GM13976 (cell line): ENCODE results near the gene GRIA4.

Experiments
- DNase-seq: peaks from one replicate; pipeline ENCODE4 v3.0.0; 2012; ENCODE audit warnings: low spot score
- CTCF ChIP-seq: IDR thresholded peaks from 2 replicates; pipeline ENCODE4 v1.5.1; 2012; ENCODE audit warnings: borderline replicate concordance, mild to moderate bottlenecking; ENCODE audit not compliant: insufficient read depth; ENCODE audit errors: extremely low read depth, missing control alignments, control extremely low read depth
- in situ Hi-C: fragments of 300-500 bp; cut with MboI; formaldehyde crosslinking; loops from one replicate; pipeline ENCODE4 v1.12.0; 2022; ENCODE audit warnings: low sequenced_read_pairs, mixed read lengths, inconsistent platforms; ENCODE audit not compliant: unreplicated experiment

GRIA4 gene

DNA sequence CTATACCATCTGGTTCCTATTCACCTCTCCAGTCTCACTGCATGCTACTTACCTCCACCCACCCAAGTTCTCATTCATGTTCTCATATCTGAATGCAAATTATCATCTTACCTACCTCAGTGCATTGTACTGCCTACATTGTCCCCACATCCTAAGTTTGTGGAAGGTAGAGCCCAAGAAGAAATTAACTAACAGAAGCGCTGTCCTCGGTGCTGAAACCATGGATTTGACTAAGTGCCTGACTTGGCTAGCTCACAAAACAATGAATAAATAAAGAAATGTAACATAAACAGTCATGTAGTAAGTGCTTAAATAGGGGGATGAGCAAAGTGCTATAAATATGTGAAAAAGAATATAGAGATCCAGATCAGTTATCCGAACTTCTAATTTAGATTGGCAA, 63.2 kb downstream of the GRIA4 start:
- in situ Hi-C loops = no loop called here
- no peak for DNase-seq
- TF ChIP-seq CTCF = no peak

GRCh38 chr11:105689631-105690030, 79.8 kb downstream of the GRIA4 start:
- DNase-seq = no peak
- no peak for TF ChIP-seq CTCF
- in situ Hi-C loops = no loop called here

GRCh38 chr11:105690467-105690866, 80.6 kb downstream of the GRIA4 start:
- in situ Hi-C loops = no loop called here
- no peak for TF ChIP-seq CTCF
- DNase-seq = no peak

DNA sequence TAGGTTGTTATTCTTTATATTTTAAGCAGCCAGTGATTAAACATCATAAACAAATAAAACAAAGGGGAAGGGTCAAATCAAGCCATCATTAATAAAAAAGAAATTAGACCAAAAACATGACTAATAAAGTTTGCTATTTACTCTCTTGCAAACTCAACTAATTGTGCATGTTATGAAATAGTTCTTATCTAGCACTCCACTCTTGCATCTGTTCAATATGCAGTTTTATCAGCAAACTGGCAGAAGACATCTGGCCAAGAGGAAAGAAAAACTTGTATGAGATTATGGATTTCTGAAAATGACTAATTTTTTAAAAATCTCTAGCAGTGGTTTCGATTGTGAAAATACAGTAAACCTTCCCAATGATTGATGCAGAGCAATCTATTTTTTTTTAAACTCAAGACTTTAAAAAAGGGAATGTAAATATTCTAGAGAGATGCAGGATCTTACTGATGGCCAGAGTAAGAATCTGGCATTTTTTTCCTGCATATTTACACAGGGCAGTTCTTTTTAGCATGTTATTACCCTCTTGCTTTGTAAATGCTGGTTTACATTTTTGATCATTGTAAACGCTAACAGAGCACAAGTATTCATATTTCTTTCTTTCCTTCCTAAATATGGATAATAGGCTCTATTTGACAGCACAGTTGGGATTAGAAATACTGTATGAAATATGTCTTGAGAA, 83.3 kb downstream of the GRIA4 start:
- DNase-seq = no peak
- in situ Hi-C loops = no loop called here

DNA sequence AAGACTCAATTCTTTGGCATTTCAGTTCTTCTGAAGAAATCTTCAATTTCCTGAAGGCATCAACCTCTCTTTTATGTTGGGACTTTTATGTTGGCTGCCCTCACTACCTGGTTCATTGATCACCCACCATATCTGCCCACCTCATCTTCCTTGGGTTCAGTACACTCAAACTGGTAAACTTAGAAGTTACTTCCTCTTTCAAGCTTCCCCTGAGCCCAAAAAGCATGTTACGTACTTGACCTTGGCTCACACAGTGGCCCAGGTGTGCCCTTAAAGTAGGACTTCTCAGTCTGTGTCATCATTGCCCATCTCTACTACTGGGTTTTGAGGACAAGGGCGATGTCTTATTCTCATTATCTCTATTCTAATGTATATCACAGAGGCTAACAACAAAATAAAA, 86.1 kb downstream of the GRIA4 start:
- DNase-seq = no peak
- TF ChIP-seq CTCF = no peak
- in situ Hi-C loops = no loop called here

More for the DNA sequence above, 83.3 kb downstream of the GRIA4 start:
- TF ChIP-seq CTCF = no peak

DNA sequence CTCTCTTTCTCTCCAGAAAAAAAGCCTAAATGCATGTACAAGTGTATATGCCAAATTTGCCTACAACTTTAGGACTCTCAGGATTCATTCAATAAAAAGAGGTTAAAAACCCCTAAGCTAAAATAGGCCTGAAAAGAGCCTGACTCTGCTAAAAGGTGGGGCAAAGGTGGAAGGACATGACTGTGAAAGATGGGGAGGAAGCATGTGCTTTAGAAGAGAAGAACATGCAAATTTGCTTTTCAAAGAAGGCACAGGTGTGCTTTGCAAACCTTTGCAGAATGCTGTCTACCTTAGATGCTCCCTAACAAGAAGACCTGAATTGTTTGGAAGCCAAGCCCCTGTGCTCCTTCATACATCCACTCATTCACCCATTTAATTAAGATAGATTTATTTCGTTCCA, 87.4 kb downstream of the GRIA4 start:
- no peak for TF ChIP-seq CTCF
- in situ Hi-C loops = no loop called here
- no peak for DNase-seq
